GM18511 (cell line): ENCODE results near the gene FILIP1L.

Source experiments
- ATAC-seq: cut with Tn5 transposase; IDR thresholded peaks from one replicate; pipeline ENCODE4 v1.9.1; 2021; ENCODE audit warnings: mild to moderate bottlenecking, moderate library complexity; ENCODE audit not compliant: unreplicated experiment

Gene FILIP1L

DNA sequence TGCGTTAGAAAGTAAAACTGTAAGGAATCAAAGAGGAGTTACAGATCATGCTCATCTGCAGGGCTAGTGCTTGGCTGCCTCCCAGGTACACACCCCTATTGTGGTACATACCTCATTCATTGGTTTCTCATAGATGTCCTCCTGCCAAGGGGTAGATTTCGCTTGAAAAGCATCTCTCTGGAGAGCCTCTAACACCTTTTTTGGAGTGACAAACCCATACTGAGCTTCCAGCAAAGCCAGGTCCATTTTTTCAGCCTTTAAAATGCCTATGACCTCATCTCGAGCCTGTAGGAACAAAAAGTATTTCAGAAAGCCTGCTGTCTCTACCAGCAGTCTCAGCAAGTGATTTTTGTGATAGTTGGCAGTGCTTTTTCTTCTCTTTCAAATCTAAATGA lies 184.6 kb downstream of the FILIP1L start:
- ATAC-seq, result no peak

DNA sequence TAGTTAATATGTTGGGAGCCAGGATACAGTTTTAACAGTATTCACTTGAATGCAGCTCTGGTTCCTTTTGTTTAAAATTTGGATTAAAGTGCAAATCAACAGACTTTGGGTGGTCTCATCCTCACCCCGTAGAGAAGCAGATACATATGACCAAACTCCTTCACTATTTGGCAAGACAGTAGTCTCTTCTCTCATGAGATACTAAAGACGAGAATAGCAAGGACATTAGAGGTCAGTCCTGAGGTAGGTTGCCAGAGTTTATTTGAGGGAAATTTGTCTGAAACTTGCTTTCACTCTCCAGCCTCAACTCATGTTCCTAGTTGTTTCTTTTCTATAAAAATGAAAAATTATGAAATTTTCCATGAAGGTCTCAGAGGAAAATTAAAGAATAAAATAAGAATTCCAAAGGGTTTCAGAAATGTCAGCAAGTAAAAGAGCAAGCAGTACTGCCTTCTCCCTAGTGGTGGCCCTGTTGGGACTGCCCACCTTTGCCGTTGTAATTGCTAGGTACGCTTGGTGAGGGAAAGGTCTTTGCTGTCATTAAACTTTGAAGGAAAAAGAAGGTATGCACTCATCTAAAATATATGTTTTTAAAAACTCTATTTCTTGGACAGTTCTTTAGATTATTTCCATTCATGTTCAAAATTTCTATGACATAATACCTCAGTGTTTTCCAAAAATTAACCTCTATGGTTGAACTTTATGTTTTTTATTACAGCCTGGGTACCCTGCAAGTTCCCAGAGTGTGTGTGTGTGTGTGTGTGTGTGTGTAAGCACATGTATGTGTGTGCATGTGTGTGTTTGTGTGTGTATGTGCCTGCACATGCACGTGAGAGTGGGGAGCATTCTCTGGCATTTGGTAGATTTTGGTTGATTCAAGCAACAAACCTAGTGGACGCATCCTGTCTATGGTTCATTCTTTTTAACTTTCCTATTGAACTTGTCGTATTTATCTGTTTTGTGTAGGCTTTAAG lies 185.2 kb downstream of the FILIP1L start:
- ATAC-seq, result no peak

DNA sequence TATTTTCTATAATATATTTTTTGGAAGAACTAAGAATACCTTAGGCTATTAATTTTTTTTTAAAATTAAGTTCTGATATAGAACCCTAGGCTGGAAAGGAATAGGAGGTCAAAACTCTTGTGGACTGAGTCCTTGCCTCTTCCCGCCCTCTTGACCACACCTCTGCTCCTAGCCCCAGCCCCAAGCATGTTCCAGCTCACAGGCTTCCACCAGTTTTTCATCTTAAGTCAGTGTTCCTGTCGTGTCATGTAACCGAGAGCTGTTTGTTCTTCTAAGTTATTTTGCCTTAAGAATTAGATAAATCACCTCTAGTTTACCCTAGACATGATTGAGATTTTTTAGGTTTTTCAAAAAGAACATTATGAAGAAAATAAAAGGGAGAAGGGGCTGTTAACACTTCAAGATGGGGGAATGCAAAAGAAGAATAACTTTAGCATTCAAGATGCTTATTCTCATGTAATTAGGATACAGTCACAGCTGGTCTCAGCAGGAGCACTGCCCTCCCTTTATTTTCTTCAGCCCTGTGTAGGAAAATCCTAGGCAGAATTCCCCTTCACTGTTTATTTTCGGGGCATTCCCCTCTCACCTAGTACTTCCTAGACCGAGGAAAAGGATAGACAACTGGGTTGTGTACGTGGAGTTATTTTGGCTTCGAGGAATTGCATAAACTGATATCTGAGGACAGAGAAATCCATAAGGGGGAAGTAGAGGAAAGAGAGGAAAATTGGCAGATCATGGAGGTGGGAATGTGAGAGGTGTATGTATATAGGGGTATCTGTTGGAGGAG lies 186.4 kb downstream of the FILIP1L start:
- no peak for ATAC-seq

- no peak for ATAC-seq
Observed at GRCh38 chr3:99925584-99926230, 188.6 kb downstream of the FILIP1L start.

GRCh38 chr3:99923873-99924272 lies 190.4 kb downstream of the FILIP1L start:
- no peak for ATAC-seq

- no peak for ATAC-seq
Observed at GRCh38 chr3:99921986-99922385, 192.3 kb downstream of the FILIP1L start.

DNA sequence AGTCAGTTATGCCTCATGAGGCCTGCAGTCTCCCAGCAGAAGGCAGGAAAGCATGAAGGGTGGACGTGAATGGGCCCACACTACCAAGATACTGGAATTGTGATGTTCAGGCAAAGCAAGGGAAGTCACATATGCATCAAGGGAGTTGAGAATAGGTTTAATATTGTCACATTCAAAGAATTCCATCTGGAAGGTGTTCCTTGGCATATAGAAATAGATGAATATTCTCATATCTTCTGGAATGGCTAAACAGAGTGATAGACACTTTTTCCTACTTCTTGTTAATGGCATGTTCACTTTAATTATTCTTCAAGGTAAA lies 193.0 kb downstream of the FILIP1L start:
- ATAC-seq, result no peak

- peak; percentile 79 for ATAC-seq
Observed at GRCh38 chr3:99920481-99921376, 193.6 kb downstream of the FILIP1L start.

GRCh38 chr3:99919694-99920093 lies 194.6 kb downstream of the FILIP1L start:
- ATAC-seq, result no peak

- ATAC-seq, result no peak
Observed at GRCh38 chr3:99918715-99919114, 195.6 kb downstream of the FILIP1L start.

- no peak for ATAC-seq
Observed at GRCh38 chr3:99915906-99916432, 198.3 kb downstream of the FILIP1L start.

- ATAC-seq, result no peak
Observed at GRCh38 chr3:99911433-99911832, 202.9 kb downstream of the FILIP1L start.

DNA sequence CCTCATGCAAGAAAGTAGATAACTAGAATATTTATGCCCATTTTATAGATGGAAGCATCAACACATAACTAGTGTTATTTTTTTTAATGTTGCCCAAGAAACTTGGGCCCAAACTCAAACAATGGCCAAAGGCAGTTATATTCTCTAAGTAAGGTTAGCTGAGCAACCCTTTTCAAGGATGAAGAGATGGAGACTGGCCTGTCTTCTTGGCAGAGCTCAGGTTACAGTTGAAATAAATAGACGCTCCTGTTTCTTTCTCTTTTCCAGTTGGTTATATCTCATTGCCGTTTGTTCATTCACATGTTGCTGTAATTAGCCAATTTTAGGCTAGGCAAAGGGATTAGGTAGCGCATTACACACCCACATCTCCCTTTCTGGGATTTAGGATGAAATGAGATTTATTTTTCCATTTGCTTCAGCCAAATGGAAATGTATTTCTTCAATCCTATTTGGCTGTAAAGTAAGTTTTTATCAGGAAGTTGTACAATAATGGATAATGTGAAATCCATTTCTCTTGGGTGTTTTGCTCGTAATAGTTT lies 203.5 kb downstream of the FILIP1L start:
- no peak for ATAC-seq

GRCh38 chr3:99909714-99910495 lies 204.4 kb downstream of the FILIP1L start:
- ATAC-seq, result no peak

GRCh38 chr3:99907959-99908544 lies 206.2 kb downstream of the FILIP1L start:
- ATAC-seq, result no peak

GRCh38 chr3:99903869-99904268 lies 210.4 kb downstream of the FILIP1L start:
- no peak for ATAC-seq

DNA sequence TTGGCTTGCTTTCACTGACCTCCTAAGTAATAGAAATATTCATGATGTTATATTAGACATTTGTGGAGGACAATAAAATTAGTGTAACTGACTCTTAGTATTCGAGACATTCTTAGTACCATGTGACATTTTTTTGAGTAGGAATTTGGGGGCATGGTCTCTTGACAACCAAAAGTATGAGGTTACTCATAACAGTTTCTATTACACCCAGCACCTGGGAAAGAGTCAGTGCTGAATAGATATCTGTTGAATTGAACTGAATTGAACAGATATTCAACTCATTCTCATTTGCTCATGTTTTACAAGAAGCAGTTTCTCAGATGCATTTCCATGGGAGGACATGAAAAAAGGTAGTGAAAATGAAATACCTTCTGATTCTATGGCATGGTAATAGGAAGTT lies 212.2 kb downstream of the FILIP1L start:
- ATAC-seq, result peak; percentile 66

DNA sequence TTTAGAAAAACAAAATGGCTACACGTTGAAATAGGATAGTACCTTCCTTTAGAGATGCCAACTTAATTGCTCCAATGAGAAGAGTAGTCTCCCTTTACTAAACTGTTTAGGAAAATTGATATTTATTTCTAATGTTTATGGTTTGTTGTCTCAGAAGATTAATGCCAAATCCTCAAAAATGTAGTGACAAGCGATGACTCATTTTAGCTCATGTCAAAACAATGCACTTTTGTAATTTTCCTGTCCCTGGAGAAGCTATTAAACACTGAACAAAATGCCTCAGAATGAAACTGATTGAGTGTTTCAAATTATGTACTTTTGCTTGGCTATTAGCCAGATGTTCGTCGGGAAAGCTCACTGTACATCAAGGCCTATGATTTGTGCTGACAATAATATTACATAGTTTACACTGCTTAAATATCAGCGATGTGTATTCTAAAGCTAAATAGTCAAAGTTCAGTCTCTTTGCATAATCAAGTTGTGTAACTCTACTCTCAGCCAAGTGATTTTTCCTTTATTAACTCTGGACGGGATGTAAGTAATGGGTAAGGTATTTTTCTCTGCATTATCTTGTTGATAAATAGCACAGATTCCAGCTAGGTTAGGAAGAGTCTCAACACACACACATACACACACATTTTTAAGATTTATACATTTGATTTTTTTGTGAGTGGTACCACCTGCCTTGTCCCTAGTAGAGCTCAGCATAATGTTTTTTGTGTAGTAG lies 212.9 kb downstream of the FILIP1L start:
- ATAC-seq, result peak; percentile 52
